Measurements from ENCODE around the gene CAMK2A.
"Not testable (repeated sequence)": the region's sequence is repeated elsewhere in the genome, so short reads cannot be mapped to it uniquely, and the experiment has no call there.

The CAMK2A gene

GRCh38 chr5:150253416-150254208, 36.0 kb downstream of the CAMK2A start:
- DNase-seq (ENCODE audit: low spot score), result no peak

GRCh38 chr5:150252489-150252888, 37.1 kb downstream of the CAMK2A start:
- no peak for DNase-seq (ENCODE audit: low spot score)

- DNase-seq (ENCODE audit: low spot score), result no peak
These were observed 38.1 kb downstream of the CAMK2A start for GRCh38 chr5:150251504-150251903.

GRCh38 chr5:150249744-150250143, 39.8 kb downstream of the CAMK2A start:
- DNase-seq (ENCODE audit: low spot score), result no peak

GRCh38 chr5:150248946-150249345, 40.6 kb downstream of the CAMK2A start:
- DNase-seq (ENCODE audit: low spot score), result no peak

- DNase-seq (ENCODE audit: low spot score), result not testable (repeated sequence)
These were observed 41.1 kb downstream of the CAMK2A start for GRCh38 chr5:150248493-150248892.

GRCh38 chr5:150247726-150248125, 41.8 kb downstream of the CAMK2A start:
- no peak for DNase-seq (ENCODE audit: low spot score)

GRCh38 chr5:150246835-150247234, 42.7 kb downstream of the CAMK2A start:
- DNase-seq (ENCODE audit: low spot score), result no peak

- DNase-seq (ENCODE audit: low spot score), result no peak
These were observed 43.1 kb downstream of the CAMK2A start for GRCh38 chr5:150246429-150246828.

GRCh38 chr5:150245808-150246207, 43.8 kb downstream of the CAMK2A start:
- DNase-seq (ENCODE audit: low spot score), result no peak

- no peak for DNase-seq (ENCODE audit: low spot score)
These were observed 44.3 kb downstream of the CAMK2A start for GRCh38 chr5:150245111-150245789.

- DNase-seq (ENCODE audit: low spot score), result no peak
These were observed 45.4 kb downstream of the CAMK2A start for GRCh38 chr5:150244209-150244608.

GRCh38 chr5:150243590-150243989, 46.0 kb downstream of the CAMK2A start:
- DNase-seq (ENCODE audit: low spot score), result no peak

GRCh38 chr5:150242251-150242894, 47.2 kb downstream of the CAMK2A start:
- no peak for DNase-seq (ENCODE audit: low spot score)

GRCh38 chr5:150241298-150242160, 48.0 kb downstream of the CAMK2A start:
- no peak for DNase-seq (ENCODE audit: low spot score)

GRCh38 chr5:150239794-150240122, 49.8 kb downstream of the CAMK2A start:
- DNase-seq (ENCODE audit: low spot score), result no peak

GRCh38 chr5:150239099-150239793, 50.3 kb downstream of the CAMK2A start:
- no peak for DNase-seq (ENCODE audit: low spot score)

- no peak for DNase-seq (ENCODE audit: low spot score)
These were observed 50.9 kb downstream of the CAMK2A start for GRCh38 chr5:150238646-150239045.

GRCh38 chr5:150236981-150237754, 52.4 kb downstream of the CAMK2A start:
- no peak for DNase-seq (ENCODE audit: low spot score)

GRCh38 chr5:150236313-150236712, 53.3 kb downstream of the CAMK2A start:
- DNase-seq (ENCODE audit: low spot score), result no peak

- no peak for DNase-seq (ENCODE audit: low spot score)
These were observed 54.1 kb downstream of the CAMK2A start for GRCh38 chr5:150235500-150235854.

Measured in HuH-7.5 (cell line).